HG02763 (cell line): ENCODE measurements around the gene TASP1.
"Not testable (repeated sequence)": the region's sequence is repeated elsewhere in the genome, so short reads cannot be mapped to it uniquely, and the experiment has no call there.

ENCODE experiments used
- ATAC-seq: cut with Tn5 transposase; IDR thresholded peaks from one replicate; pipeline ENCODE4 v1.9.1; 2021; ENCODE audit warnings: mild to moderate bottlenecking, moderate library complexity; ENCODE audit not compliant: unreplicated experiment

Gene TASP1

GRCh38 chr20:13650474-13650873 is 11.7 kb upstream of the TASP1 start:
- no peak for ATAC-seq

- ATAC-seq = no peak
Observed at GRCh38 chr20:13648291-13649228, 9.8 kb upstream of the TASP1 start.

GRCh38 chr20:13644010-13644409 is 5.3 kb upstream of the TASP1 start:
- ATAC-seq = no peak

- no peak for ATAC-seq
Observed at GRCh38 chr20:13639150-13639497, 392 bp upstream of the TASP1 start.

GRCh38 chr20:13638162-13638495 is 603 bp downstream of the TASP1 start:
- no peak for ATAC-seq

- no peak for ATAC-seq
Observed at GRCh38 chr20:13632431-13632830, 6.3 kb downstream of the TASP1 start.

GRCh38 chr20:13627525-13627924 is 11.2 kb downstream of the TASP1 start:
- ATAC-seq = not testable (repeated sequence)

GRCh38 chr20:13626724-13627123 is 12.0 kb downstream of the TASP1 start:
- ATAC-seq = no peak

- no peak for ATAC-seq
Observed at GRCh38 chr20:13625304-13625979, 13.3 kb downstream of the TASP1 start.

GRCh38 chr20:13619415-13619814 is 19.3 kb downstream of the TASP1 start:
- ATAC-seq = not testable (repeated sequence)

- not testable (repeated sequence) for ATAC-seq
Observed at GRCh38 chr20:13618456-13618855, 20.3 kb downstream of the TASP1 start.

GRCh38 chr20:13617585-13617984 is 21.1 kb downstream of the TASP1 start:
- not testable (repeated sequence) for ATAC-seq

GRCh38 chr20:13616713-13617112 is 22.0 kb downstream of the TASP1 start:
- not testable (repeated sequence) for ATAC-seq

GRCh38 chr20:13613917-13614316 is 24.8 kb downstream of the TASP1 start:
- no peak for ATAC-seq

- ATAC-seq = no peak
Observed at GRCh38 chr20:13611611-13612125, 27.1 kb downstream of the TASP1 start.

- ATAC-seq = no peak
Observed at GRCh38 chr20:13610184-13610583, 28.5 kb downstream of the TASP1 start.

- ATAC-seq = no peak
Observed at GRCh38 chr20:13608066-13608465, 30.7 kb downstream of the TASP1 start.

GRCh38 chr20:13593423-13593822 is 45.3 kb downstream of the TASP1 start:
- ATAC-seq = not testable (repeated sequence)

- ATAC-seq = no peak
Observed at GRCh38 chr20:13588049-13588448, 50.7 kb downstream of the TASP1 start.

- ATAC-seq = no peak
Observed at GRCh38 chr20:13587370-13587769, 51.4 kb downstream of the TASP1 start.

GRCh38 chr20:13586133-13586532 is 52.6 kb downstream of the TASP1 start:
- no peak for ATAC-seq

- no peak for ATAC-seq
Observed at GRCh38 chr20:13581451-13581850, 57.3 kb downstream of the TASP1 start.
